ENCODE measurements around the gene PON3.
A peak's percentile ranks its signal among the peaks of the same experiment; 100 is the strongest.

Gene PON3

GRCh38 chr7:95396136-95397032 lies at the start of gene PON3:
Gene PON3, minus strand, starts transcription at chr7:95396375. Its CDS starts 25 bp downstream, at chr7:95396350.
- no peak for DNase-seq

- no peak for DNase-seq
These were observed 48.6 kb upstream of the PON3 start for GRCh38 chr7:95444796-95445195.

GRCh38 chr7:95441042-95441823 lies 45.1 kb upstream of the PON3 start:
- no peak for DNase-seq

GRCh38 chr7:95440394-95441038 lies 44.3 kb upstream of the PON3 start:
- DNase-seq, result no peak

- no peak for DNase-seq
These were observed 40.2 kb upstream of the PON3 start for GRCh38 chr7:95436407-95436806.

- DNase-seq, result no peak
These were observed 39.2 kb upstream of the PON3 start for GRCh38 chr7:95435422-95435780.

- DNase-seq, result peak; percentile 25
These were observed 38.6 kb upstream of the PON3 start, which contains the start of gene PON2 for GRCh38 chr7:95434557-95435421. Gene PON2, minus strand, starts transcription at chr7:95435028. Its CDS starts 77 bp downstream, at chr7:95434951.

GRCh38 chr7:95433952-95434556 lies 37.9 kb upstream of the PON3 start:
- no peak for DNase-seq

GRCh38 chr7:95433129-95433528 lies 37.0 kb upstream of the PON3 start:
- DNase-seq, result no peak

- DNase-seq, result no peak
These were observed 36.4 kb upstream of the PON3 start for GRCh38 chr7:95432606-95433005.

- DNase-seq, result no peak
These were observed 34.7 kb upstream of the PON3 start for GRCh38 chr7:95430864-95431263.

- no peak for DNase-seq
These were observed 33.2 kb upstream of the PON3 start for GRCh38 chr7:95429241-95429990.

GRCh38 chr7:95427914-95428516 lies 31.8 kb upstream of the PON3 start:
- DNase-seq, result no peak

- no peak for DNase-seq
These were observed 31.0 kb upstream of the PON3 start for GRCh38 chr7:95427166-95427565.

- DNase-seq, result no peak
These were observed 29.5 kb upstream of the PON3 start for GRCh38 chr7:95425694-95426093.

- DNase-seq, result no peak
These were observed 28.5 kb upstream of the PON3 start for GRCh38 chr7:95424716-95425115.

- DNase-seq, result no peak
These were observed 25.8 kb upstream of the PON3 start for GRCh38 chr7:95421847-95422444.

GRCh38 chr7:95421000-95421846 lies 25.0 kb upstream of the PON3 start:
- DNase-seq, result no peak

- DNase-seq, result no peak
These were observed 15.9 kb upstream of the PON3 start for GRCh38 chr7:95412075-95412474.

Measured in stimulated activated naive CD4-positive, alpha-beta T cell treated with Interleukin-2 at 50 U/mL for 16 hours (primary cell).